ENCODE measurements around the gene GRIK4.
"Not testable (repeated sequence)": the region's sequence is repeated elsewhere in the genome, so short reads cannot be mapped to it uniquely, and the experiment has no call there.

GRIK4 gene

DNA sequence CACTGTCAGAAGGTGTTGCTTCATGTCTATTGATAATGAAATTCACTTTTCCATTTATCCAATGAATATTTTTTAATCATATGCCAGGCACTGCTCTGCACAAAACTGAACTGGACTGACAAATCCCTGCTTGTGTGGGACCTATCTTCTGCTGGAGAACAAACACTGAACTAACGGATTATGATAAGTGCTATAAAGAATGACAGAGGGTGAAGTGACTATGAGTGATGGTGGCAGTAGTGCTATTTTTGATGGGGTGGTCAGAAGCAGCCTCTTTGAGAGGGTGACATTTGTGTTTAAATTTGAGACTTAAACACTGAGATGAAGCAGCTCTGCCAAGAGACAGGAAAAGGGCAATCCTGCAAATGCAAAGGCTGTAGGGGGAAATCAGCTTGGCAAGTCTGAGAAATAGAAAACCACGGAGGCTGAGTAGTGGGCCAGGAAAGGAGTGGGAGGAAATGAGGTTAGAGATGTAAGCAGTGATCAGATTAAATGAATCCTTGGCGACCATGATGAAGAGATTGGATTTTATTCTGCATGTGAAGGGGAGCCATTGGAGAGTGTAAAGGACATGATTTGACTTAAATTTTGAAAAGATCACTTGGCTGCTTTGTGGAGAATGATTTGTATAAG, 518.4 kb downstream of the GRIK4 start:
- DNase-seq = no peak

DNA sequence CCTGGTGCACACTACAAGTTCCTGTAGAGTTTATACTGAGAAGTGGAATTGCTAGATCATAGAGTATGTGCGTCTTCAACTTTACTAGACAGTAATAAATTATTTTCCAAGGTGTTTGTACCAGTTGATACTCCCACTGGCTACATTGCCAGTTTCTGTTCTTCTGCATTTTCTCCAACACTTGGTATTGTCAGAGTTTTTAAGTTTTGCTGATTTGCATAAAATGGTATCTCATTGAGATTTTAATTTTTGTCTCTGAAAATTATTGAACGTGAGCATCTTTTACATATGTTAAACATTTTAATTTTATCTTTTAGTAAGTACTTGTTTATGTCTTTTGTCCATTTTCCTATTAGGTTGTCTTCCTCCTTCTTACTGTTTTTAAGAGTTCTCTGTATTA, 519.6 kb downstream of the GRIK4 start:
- no peak for DNase-seq

DNA sequence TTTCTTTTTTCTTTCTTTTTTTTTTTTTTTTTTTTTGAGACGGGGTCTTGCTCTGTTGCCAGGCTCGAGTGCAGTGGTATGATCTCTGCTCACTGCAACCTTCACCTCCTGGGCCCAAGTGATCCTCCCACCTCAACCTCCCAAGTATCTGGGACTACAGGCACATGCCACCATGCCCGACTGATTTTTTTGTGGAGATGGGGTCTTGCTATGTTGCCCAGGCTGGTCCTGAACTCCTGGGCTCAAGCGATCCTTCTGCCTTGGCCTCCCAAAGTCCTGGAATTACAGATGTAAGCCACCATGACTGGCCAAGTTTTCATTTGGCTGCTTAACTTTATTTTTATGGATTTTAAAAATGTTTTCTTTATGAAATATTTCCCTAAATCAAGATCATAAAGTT, 520.1 kb downstream of the GRIK4 start:
- DNase-seq = not testable (repeated sequence)

DNA sequence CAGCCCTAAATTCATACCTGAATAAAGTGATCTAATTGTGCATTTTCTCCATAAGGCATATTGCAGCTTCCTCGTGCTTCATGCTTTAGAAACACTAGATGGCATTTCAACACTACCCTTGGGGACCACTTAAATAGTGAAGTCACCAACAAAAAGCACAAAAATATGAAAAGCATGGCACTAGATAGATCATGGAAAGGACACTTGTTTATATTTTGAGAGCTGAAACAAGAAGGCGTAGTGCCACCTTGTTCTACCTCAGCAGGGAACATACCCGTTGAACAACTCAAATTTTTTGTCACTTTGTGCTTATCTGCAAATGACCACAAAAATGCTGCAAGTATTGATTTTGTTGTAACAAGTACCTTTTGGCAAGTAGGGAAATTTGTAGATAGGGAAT, 521.0 kb downstream of the GRIK4 start:
- DNase-seq = no peak

DNA sequence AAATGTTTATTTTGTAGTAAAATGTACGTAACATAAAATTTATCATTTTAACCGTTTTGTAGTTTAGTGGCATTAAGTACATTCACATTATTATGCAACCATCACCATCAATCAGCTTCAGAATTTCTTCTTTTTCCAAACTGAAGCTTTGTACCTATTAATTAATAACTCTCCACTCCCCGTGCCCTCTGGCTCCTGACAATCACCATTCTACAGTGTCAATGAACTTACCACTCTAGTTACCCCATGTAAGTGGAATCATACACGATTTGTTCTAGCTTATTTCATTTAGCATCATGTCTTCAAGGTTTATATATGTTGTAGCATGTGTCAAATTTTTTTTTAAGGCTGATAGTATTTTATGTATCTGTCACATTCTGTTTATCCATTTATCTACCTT, 522.1 kb downstream of the GRIK4 start:
- no peak for DNase-seq

DNA sequence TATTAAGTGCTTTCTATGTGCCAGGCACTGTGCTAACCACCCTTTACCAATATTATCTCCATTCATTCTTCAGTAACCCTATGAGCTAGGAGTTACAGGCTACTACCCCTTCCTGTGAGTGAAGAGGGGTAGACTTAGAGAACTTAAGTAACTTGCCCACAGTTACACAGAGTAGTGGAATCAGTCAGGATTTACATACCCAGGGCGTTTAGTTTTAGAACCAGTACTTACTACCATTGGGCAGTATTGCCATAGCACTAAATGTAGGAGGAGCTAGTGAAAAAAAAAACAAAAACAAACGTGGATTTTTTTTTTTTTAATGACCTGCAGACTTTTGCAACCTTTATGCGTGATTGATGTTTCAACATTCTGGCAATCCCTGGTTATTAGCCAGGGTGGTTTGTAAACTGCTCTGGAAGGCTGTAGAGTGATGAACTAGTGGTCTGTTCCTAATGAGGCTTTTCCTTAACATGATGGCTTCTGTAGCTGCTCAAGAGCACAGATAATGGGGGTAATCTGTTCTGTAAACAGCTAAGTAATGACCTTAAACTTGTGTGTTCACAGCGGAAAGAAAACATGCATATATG, 523.7 kb downstream of the GRIK4 start:
- no peak for DNase-seq

DNA sequence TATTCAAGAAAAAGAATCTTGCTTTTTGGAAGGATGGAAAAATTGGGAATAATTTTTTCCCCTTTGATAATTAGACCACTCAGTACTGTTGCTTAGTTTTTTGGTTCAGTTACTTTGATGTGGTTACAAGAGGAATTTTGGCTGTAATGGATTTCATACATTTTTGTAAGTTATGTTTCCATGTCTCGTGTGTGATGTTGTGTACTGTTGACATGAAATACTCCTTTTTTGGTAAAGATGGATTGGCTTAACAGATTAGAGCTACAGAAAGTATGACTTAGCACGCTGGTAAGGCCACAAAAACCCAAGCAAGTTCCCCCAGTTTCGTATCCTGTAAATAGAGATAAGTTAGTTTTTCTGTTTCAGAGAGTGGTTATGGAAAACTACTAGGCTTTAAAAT, 524.2 kb downstream of the GRIK4 start:
- no peak for DNase-seq

DNA sequence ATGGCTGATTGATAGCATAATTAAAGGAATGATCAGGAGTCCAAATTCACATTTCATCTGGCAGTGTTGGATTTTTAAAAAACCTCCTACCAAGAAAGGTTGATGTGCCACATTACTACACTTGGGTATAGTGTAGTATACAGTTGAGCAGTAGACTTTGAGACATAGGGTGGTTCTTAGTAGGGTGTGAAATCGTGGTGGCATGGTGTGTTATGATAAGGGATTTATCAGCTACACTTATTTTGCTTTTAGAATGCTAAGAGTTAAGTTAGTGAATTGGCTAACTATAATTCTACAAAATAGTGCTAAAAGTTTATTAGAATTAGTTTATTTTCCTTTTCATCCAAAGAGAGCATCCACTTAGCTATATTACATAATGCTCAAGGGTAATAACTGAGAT, 525.5 kb downstream of the GRIK4 start:
- no peak for DNase-seq
